SK-N-SH (cell line): ENCODE results near the gene PI4K2A. TPM values are rescaled to one million over a fixed set of nuclear protein-coding genes. Genes with fewer than 3 reads are reported as not detected.

ENCODE experiments used
- CTCF ChIA-PET: fragments of 300-600, 350-600 bp; formaldehyde crosslinking; extraction: SDS; loops from one replicate; lab custom pipeline; 2021; lab: Yijun Ruan, JAX
- POLR2A ChIA-PET: fragments of 350-600 bp; sonication (Branson Sonifier 250); formaldehyde crosslinking; extraction: SDS; loops from one replicate; lab custom pipeline; 2020; ENCODE audit warnings: antibody characterized with exemption, inconsistent platforms; lab: Yijun Ruan, JAX
- DNase-seq: peaks from one replicate; pipeline ENCODE4 v3.0.0; 2012
- H2AFZ ChIP-seq: fragments of 200-600 bp; sonication (generic); 2 replicates; pipeline ENCODE4 v1.8.1; 2016; ENCODE audit warnings: antibody characterized with exemption, mild to moderate bottlenecking, low read depth
- H3F3A ChIP-seq: fragments of 200-600 bp; sonication (generic); replicated peaks from 2 replicates; pipeline ENCODE3; 2016; ENCODE audit warnings: antibody characterized with exemption, mild to moderate bottlenecking; ENCODE audit not compliant: insufficient read depth
- H3K27ac ChIP-seq, 2 experiments: fragments of 200-500 bp in 1 of 2; fragments of 200-600 bp in 1 of 2; sonication (Bioruptor generic) in 1 of 2; sonication (generic), shearing (Covaris generic) in 1 of 2; 2 replicates each; pipeline versions ENCODE4 v1.5.1 to v1.6.1; 2014 to 2016; ENCODE audit warnings: low read depth in 2 of 2, inconsistent platforms in 1 of 2, low read length in 1 of 2, mild to moderate bottlenecking in 1 of 2, mixed read lengths in 1 of 2
- H3K27me3 ChIP-seq: fragments of 200-600 bp; sonication (generic), shearing (Covaris generic); 2 replicates; pipeline ENCODE4 v1.6.1; 2016; ENCODE audit warnings: mixed run types; ENCODE audit not compliant: insufficient read depth
- H3K36me3 ChIP-seq, 2 experiments: fragments of 200-500 bp in 1 of 2; fragments of 200-600 bp in 1 of 2; sonication (Bioruptor generic) in 1 of 2; sonication (generic) in 1 of 2; replicated peaks in 1 of 2; 2 replicates each; pipeline versions ENCODE3 to v1.5.1; 2014 to 2016; ENCODE audit warnings: low read length in 1 of 2, mild to moderate bottlenecking in 1 of 2; ENCODE audit not compliant: insufficient read depth in 2 of 2, control insufficient read depth in 1 of 2
- H3K4me1 ChIP-seq, 2 experiments: fragments of 200-500 bp in 1 of 2; fragments of 200-600 bp in 1 of 2; sonication (Bioruptor generic) in 1 of 2; sonication (generic), shearing (Covaris generic) in 1 of 2; 2 replicates each; pipeline versions ENCODE4 v1.5.1 to v1.6.1; 2014 to 2016; ENCODE audit warnings: low read depth in 1 of 2, low read length in 1 of 2, mixed run types in 1 of 2; ENCODE audit not compliant: insufficient read depth in 2 of 2, control insufficient read depth in 1 of 2
- H3K4me2 ChIP-seq: fragments of 200-600 bp; sonication (generic), shearing (Covaris generic); 2 replicates; pipeline ENCODE4 v1.6.1; 2017; ENCODE audit warnings: mixed run types
- H3K4me3 ChIP-seq, 2 experiments: fragments of 200-500 bp in 1 of 2; fragments of 200-600 bp in 1 of 2; sonication (Bioruptor generic) in 1 of 2; sonication (generic), shearing (Covaris generic) in 1 of 2; 2 replicates each; pipeline versions ENCODE4 v1.5.1 to v1.8.1; 2014 to 2016; ENCODE audit warnings: low read depth in 2 of 2, inconsistent platforms in 1 of 2, low read length in 1 of 2, mild to moderate bottlenecking in 1 of 2, mixed read lengths in 1 of 2, moderate library complexity in 1 of 2
- H3K79me2 ChIP-seq: fragments of 200-600 bp; sonication (generic); 2 replicates; pipeline ENCODE4 v1.8.1; 2017; ENCODE audit warnings: mild to moderate bottlenecking; ENCODE audit not compliant: insufficient read depth
- H3K9ac ChIP-seq: fragments of 200-600 bp; sonication (generic); 2 replicates; pipeline ENCODE4 v1.6.1; 2017; ENCODE audit warnings: mixed run types
- H3K9me2 ChIP-seq: fragments of 200-600 bp; sonication (generic); 2 replicates; pipeline ENCODE4 v1.6.1; 2017; ENCODE audit warnings: mixed run types
- H3K9me3 ChIP-seq: fragments of 200-600 bp; sonication (generic); 2 replicates; pipeline ENCODE4 v1.6.1; 2017; ENCODE audit warnings: mixed run types, mild to moderate bottlenecking, moderate library complexity
- H4K20me1 ChIP-seq: fragments of 200-600 bp; sonication (generic); 2 replicates; pipeline ENCODE4 v1.6.1; 2017; ENCODE audit warnings: mild to moderate bottlenecking, mixed run types; ENCODE audit not compliant: insufficient read depth
- ELF1 ChIP-seq: IDR thresholded peaks from 2 replicates; pipeline ENCODE4 v1.4.0; 2012
- EZH2phosphoT487 ChIP-seq: fragments of 200-600 bp; sonication (generic); IDR thresholded peaks from 2 replicates; pipeline ENCODE4 v1.6.1; 2017; ENCODE audit warnings: low read depth, mixed run types, mild to moderate bottlenecking, antibody characterized with exemption, moderate library complexity, borderline replicate concordance
- FOSL2 ChIP-seq: IDR thresholded peaks from 2 replicates; pipeline ENCODE4 v1.4.0; 2012; ENCODE audit warnings: low read depth, mild to moderate bottlenecking, moderate library complexity, borderline replicate concordance
- FOXJ3 ChIP-seq: sonication (generic); formaldehyde crosslinking; IDR thresholded peaks from 2 replicates; pipeline ENCODE4 v1.5.1; 2020; ENCODE audit warnings: mild to moderate bottlenecking, missing genetic modification reagents
- GABPA ChIP-seq: IDR thresholded peaks from 2 replicates; pipeline ENCODE4 v1.4.0; 2012; ENCODE audit warnings: low read depth, mild to moderate bottlenecking
- MEF2A ChIP-seq: IDR thresholded peaks from 2 replicates; pipeline ENCODE4 v1.4.0; 2012; ENCODE audit warnings: low read depth, borderline replicate concordance
- NFIC ChIP-seq: IDR thresholded peaks from 2 replicates; pipeline ENCODE4 v1.4.0; 2012; ENCODE audit warnings: borderline replicate concordance
- NRF1 ChIP-seq: IDR thresholded peaks from 2 replicates; pipeline ENCODE4 v1.6.1; 2012; ENCODE audit warnings: low read depth, mild to moderate bottlenecking, low read length
- POLR2AphosphoS5 ChIP-seq: IDR thresholded peaks from 2 replicates; pipeline ENCODE4 v1.6.1; 2012; ENCODE audit warnings: low read depth, low read length
- RCOR1 ChIP-seq: fragments of 150-350 bp; IDR thresholded peaks from 2 replicates; pipeline ENCODE4 v1.6.1; 2017; ENCODE audit warnings: antibody characterized with exemption, low read length
- RFX5 ChIP-seq: IDR thresholded peaks from 2 replicates; pipeline ENCODE4 v1.6.1; 2012; ENCODE audit warnings: mild to moderate bottlenecking, improper control_type of control experiment, low read length
- SIN3A ChIP-seq: IDR thresholded peaks from 2 replicates; pipeline ENCODE4 v1.6.1; 2012; ENCODE audit warnings: low read depth, mild to moderate bottlenecking, low read length, moderate library complexity, borderline replicate concordance
- SMC3 ChIP-seq: IDR thresholded peaks from 2 replicates; pipeline ENCODE4 v1.6.1; 2012; ENCODE audit warnings: low read depth, low read length, improper control_type of control experiment
- YY1 ChIP-seq: IDR thresholded peaks from 2 replicates; pipeline ENCODE4 v1.4.0; 2012; ENCODE audit warnings: low read depth, mild to moderate bottlenecking
- WGBS: methylation state at CpG from one replicate; pipeline ENCODE4 v1.1.6; 2017; ENCODE audit warnings: low lambda C conversion rate; 5-methylcytosine and 5-hydroxymethylcytosine counted together
- polyA plus RNA-seq, 3 experiments: library from polyadenylated mRNA; depleted of rRNA; stranded (reverse); fragments of >200 nt; gene quantifications; 2 replicates each; pipeline ENCODE4 v1.2.3, GENCODE V29; 2012
- TF ChIP-seq, protein P1 (sequence below): fragments of 150-350 bp; IDR thresholded peaks from 2 replicates; pipeline ENCODE4 v1.6.1; 2017; ENCODE audit warnings: antibody characterized with exemption, low read length, low read depth, borderline replicate concordance
- TF ChIP-seq, protein P2 (sequence below): IDR thresholded peaks from 2 replicates; pipeline ENCODE4 v1.4.0; 2012; ENCODE audit warnings: low read depth
- TF ChIP-seq, protein P3 (sequence below): IDR thresholded peaks from 2 replicates; pipeline ENCODE4 v1.4.0; 2012; ENCODE audit warnings: low read depth, borderline replicate concordance
- TF ChIP-seq, protein P4 (sequence below): fragments of 150-350 bp; IDR thresholded peaks from 2 replicates; pipeline ENCODE4 v1.6.1; 2016; ENCODE audit warnings: mild to moderate bottlenecking, low read depth, low read length

Gene PI4K2A
- polyA plus RNA-seq, 1 of the 3 experiments (the other 2 are of a cell fraction) = 23.8 TPM

DNA sequence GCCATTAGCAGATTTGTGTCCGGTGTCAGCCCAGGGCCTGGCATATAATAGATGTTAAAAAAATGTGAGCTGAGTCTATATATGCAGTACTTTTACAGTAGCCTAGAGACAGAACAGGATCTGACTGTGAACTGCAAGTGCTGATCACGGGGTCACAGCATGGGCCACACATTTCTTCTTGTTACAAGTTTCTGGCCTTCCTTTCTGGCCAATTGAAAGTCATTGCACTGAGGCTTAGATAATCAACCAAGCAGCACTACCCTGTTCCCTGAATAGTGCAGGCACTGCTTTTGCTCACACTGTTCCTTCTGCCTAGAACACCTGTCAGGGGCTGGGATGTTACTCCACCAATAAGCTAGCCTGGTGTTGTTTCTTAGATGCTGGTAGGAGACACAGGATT is 67.7 kb downstream of the PI4K2A start:
- Histone ChIP-seq H4K20me1 (no peaks in the 10 kb centered on the region), H3F3A (no peaks in the 10 kb centered on the region), H2AFZ (no peak overlapping the region), H3K9ac (no peak overlapping the region), H3K4me3 (no peak overlapping the region), H3K27me3 (no peaks in the 10 kb centered on the region), H3K4me1 (peaks cover 5 to 14% of the 10 kb centered on the region in 2 experiments; a peak in 3 of 4 replicates), H3K4me2 (no peak overlapping the region), H3K9me2 (no peaks in the 10 kb centered on the region), H3K9me3 (no peaks in the 10 kb centered on the region), H3K27ac (no peak overlapping the region), H3K79me2 (no peaks in the 10 kb centered on the region), H3K36me3 (no peaks in the 10 kb centered on the region)
- TF ChIP-seq, protein P1, sequence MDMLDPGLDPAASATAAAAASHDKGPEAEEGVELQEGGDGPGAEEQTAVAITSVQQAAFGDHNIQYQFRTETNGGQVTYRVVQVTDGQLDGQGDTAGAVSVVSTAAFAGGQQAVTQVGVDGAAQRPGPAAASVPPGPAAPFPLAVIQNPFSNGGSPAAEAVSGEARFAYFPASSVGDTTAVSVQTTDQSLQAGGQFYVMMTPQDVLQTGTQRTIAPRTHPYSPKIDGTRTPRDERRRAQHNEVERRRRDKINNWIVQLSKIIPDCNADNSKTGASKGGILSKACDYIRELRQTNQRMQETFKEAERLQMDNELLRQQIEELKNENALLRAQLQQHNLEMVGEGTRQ = no peak
- TF ChIP-seq, protein P2, sequence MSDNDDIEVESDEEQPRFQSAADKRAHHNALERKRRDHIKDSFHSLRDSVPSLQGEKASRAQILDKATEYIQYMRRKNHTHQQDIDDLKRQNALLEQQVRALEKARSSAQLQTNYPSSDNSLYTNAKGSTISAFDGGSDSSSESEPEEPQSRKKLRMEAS = no peak
- TF ChIP-seq ELF1 (no peak), POLR2AphosphoS5 (no peak), RFX5 (no peak), NFIC (no peak), SMC3 (no peak), FOXJ3 (CRISPR knock-in tag) (no peak), EZH2phosphoT487 (no peak), RCOR1 (no peak)
- TF ChIP-seq, protein P3, sequence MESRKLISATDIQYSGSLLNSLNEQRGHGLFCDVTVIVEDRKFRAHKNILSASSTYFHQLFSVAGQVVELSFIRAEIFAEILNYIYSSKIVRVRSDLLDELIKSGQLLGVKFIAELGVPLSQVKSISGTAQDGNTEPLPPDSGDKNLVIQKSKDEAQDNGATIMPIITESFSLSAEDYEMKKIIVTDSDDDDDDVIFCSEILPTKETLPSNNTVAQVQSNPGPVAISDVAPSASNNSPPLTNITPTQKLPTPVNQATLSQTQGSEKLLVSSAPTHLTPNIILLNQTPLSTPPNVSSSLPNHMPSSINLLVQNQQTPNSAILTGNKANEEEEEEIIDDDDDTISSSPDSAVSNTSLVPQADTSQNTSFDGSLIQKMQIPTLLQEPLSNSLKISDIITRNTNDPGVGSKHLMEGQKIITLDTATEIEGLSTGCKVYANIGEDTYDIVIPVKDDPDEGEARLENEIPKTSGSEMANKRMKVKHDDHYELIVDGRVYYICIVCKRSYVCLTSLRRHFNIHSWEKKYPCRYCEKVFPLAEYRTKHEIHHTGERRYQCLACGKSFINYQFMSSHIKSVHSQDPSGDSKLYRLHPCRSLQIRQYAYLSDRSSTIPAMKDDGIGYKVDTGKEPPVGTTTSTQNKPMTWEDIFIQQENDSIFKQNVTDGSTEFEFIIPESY = no peak
- ChIA-PET POLR2A (interaction anchor here (0.7 kb wide), 1 partner anchor 25 kb away, joined by 3 read pairs; no protein-coding TSS in a partner anchor), CTCF (interaction anchor here (1.0 to 25.0 kb wide), 9 partner anchors 9 to 181 kb away, joined by 3 to 687 read pairs (median 18); partner anchors contain the start of genes ANKRD2, AVPI1 and ZFYVE27)
- WGBS = 54% methylated on average over 2 of the region's 2 CpGs
- no peak for DNase-seq

DNA sequence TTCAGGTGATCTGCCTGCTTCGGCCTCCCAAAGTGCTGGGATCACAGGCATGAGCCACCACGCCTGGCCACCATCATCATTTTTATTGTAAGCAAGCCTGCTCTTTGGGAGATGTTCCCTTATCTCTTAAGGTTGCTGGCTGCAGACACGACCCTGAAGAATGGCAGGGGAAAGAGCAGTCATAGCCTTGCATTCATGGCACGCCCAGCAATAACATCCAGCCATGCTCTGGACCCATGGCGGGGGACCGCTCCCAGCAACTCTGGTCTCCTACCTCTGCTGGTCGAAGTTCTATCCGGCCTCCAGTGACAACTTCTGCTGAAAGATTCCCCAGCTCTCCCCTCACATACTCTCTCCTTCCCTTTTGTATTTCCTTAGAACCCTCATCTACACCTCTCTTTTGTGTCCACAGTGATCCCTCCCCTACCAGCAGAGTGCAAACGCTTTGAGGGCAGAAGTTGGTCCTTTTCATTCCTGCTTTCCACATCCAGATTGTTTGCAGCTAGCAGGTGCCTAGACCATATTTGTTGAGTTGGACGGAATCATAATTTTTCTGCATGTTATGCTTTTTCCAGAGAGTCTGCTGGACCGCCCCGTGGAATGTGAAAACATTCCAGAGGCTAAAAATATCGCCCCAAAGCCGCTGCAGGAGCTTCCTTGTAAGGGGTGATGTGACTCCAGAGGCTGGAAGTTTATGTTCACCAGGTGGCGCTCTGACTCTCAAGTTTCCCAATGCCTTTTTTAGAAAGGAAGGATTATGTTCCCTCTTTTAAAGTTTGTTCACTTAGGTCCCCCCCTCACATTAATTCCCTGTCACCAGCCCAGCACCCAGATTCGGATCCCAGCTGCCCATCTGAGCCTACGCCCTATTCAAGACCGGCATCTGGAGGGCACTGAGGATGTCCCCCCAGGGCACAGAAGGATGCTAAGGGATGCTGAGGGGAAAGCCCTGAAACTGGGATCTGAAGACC is 68.8 kb downstream of the PI4K2A start:
- no peak overlapping the region for H3K27ac ChIP-seq
- no peak overlapping the region for H2AFZ ChIP-seq
- no peaks in the 10 kb centered on the region for H3F3A ChIP-seq
- no peak overlapping the region for H3K4me2 ChIP-seq
- H3K4me1 ChIP-seq = peaks cover 6 to 16% of the 10 kb centered on the region in 2 experiments; a peak in 3 of 4 replicates
- no peaks in the 10 kb centered on the region; the same call in 1 of the 2 replicates for H3K79me2 ChIP-seq
- no peaks in the 10 kb centered on the region for H3K27me3 ChIP-seq
- H4K20me1 ChIP-seq = no peaks in the 10 kb centered on the region
- no peak overlapping the region; a peak in 1 of 4 replicates for H3K4me3 ChIP-seq
- DNase-seq = peak; percentile 58
- ChIA-PET POLR2A (interaction anchor here (1.1 kb wide), 1 partner anchor 10 kb away, joined by 3 read pairs; no protein-coding TSS in a partner anchor), CTCF (interaction anchor here (0.6 to 25.0 kb wide), 30 partner anchors 8 to 176 kb away, joined by 3 to 687 read pairs (median 6); partner anchors contain the start of genes ANKRD2, AVPI1 and ZFYVE27)
- no peak overlapping the region for H3K9ac ChIP-seq
- 43% methylated on average over 16 of the region's 18 CpGs for WGBS
- no peaks in the 10 kb centered on the region for H3K9me3 ChIP-seq
- H3K9me2 ChIP-seq = no peaks in the 10 kb centered on the region
- H3K36me3 ChIP-seq = no peaks in the 10 kb centered on the region
- TF ChIP-seq FOSL2 (no peak), NRF1 (no peak), YY1 (no peak), MEF2A (peak; percentile 27; the same call in 1 of the 2 replicates), SMC3 (peak; percentile 84), SIN3A (no peak), GABPA (no peak)
- TF ChIP-seq, protein P4, sequence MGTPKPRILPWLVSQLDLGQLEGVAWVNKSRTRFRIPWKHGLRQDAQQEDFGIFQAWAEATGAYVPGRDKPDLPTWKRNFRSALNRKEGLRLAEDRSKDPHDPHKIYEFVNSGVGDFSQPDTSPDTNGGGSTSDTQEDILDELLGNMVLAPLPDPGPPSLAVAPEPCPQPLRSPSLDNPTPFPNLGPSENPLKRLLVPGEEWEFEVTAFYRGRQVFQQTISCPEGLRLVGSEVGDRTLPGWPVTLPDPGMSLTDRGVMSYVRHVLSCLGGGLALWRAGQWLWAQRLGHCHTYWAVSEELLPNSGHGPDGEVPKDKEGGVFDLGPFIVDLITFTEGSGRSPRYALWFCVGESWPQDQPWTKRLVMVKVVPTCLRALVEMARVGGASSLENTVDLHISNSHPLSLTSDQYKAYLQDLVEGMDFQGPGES = no peak
